GM12878 (cell line): ENCODE data around the gene ITIH1. TPM values are rescaled to one million over a fixed set of nuclear protein-coding genes. Genes with fewer than 3 reads are reported as not detected.

ENCODE experiments used
- ATAC-seq: fragments of 200-7000 bp; cut with Tn5 transposase; 3 replicates; pipeline ENCODE4 v1.9.1; 2020; ENCODE audit warnings: mild to moderate bottlenecking, moderate library complexity
- BruUV-seq: library from RNA; stranded (reverse); fragments of 400-500 nt; replicated peaks from 2 replicates; lab custom pipeline; 2021; lab: Mats Ljungman, UMichigan
- CTCF ChIA-PET: fragments of 300-600 bp; sonication (Branson Sonifier 250); formaldehyde crosslinking; extraction: SDS; loops from one replicate; lab custom pipeline; 2021; ENCODE audit warnings: inconsistent platforms; lab: Yijun Ruan, JAX
- POLR2A ChIA-PET: fragments of 350-600 bp; formaldehyde crosslinking; extraction: SDS; loops from one replicate; lab custom pipeline; 2021; ENCODE audit warnings: inconsistent platforms; lab: Charles Lee
- RAD21 ChIA-PET: fragments of 300-600 bp; sonication (Branson Sonifier 250); formaldehyde crosslinking; loops from one replicate; lab custom pipeline; 2023; ENCODE audit warnings: antibody characterized with exemption; ENCODE audit not compliant: unreplicated experiment; lab: Charles Lee
- SMC1A ChIA-PET: fragments of 300-600 bp; sonication (Branson Sonifier 250); formaldehyde crosslinking; loops from one replicate; lab custom pipeline; 2023; ENCODE audit not compliant: unreplicated experiment, uncharacterized antibody; lab: Charles Lee
- DNase-seq: peaks from one replicate; pipeline ENCODE4 v3.0.0-alpha.2; 2011; ENCODE audit warnings: low read depth, low spot score
- FAIRE-seq: peaks from 3 replicates; lab custom pipeline; 2011; peaks lifted over from hg19 to GRCh38; lab: Jason Lieb, UNC
- H2AFZ ChIP-seq: 2 replicates; pipeline ENCODE4 v1.6.0; 2011; ENCODE audit warnings: low read depth, low read length, control low read depth; ENCODE audit not compliant: control insufficient read depth
- H3K27ac ChIP-seq: 2 replicates; pipeline ENCODE4 v1.5.1; 2011; ENCODE audit warnings: control low read depth; ENCODE audit not compliant: control insufficient read depth, insufficient read depth
- H3K27me3 ChIP-seq, 2 experiments: replicated peaks in 1 of 2; 2 replicates each; pipeline versions ENCODE4 v1.6.0 to v1.6.1; 2011; ENCODE audit warnings: low read length in 1 of 2; ENCODE audit not compliant: control insufficient read depth in 2 of 2, insufficient read depth in 2 of 2
- H3K36me3 ChIP-seq, 2 experiments: 2 replicates each; pipeline ENCODE4 v1.5.1; 2011; ENCODE audit warnings: low read length in 1 of 2; ENCODE audit not compliant: control insufficient read depth in 2 of 2, insufficient read depth in 2 of 2
- H3K4me1 ChIP-seq: 2 replicates; pipeline ENCODE4 v1.6.1; 2011; ENCODE audit warnings: mild to moderate bottlenecking, low read length, moderate library complexity, mixed read lengths; ENCODE audit not compliant: control insufficient read depth, insufficient read depth
- H3K4me2 ChIP-seq: 2 replicates; pipeline ENCODE4 v1.6.0; 2011; ENCODE audit warnings: control low read depth; ENCODE audit not compliant: control insufficient read depth, insufficient read depth
- H3K4me3 ChIP-seq: fragments of 200-600 bp; sonication (generic); 2 replicates; pipeline ENCODE4 v1.5.1; 2016
- H3K79me2 ChIP-seq: 2 replicates; pipeline ENCODE4 v1.6.0; 2011; ENCODE audit warnings: low read length; ENCODE audit not compliant: control insufficient read depth, insufficient read depth
- H3K9ac ChIP-seq: 2 replicates; pipeline ENCODE4 v1.8.0; 2011; ENCODE audit warnings: low read length, control low read depth, mixed read lengths; ENCODE audit not compliant: control insufficient read depth, insufficient read depth
- H3K9me3 ChIP-seq: replicated peaks from 3 replicates; pipeline ENCODE4 v1.5.1; 2011; ENCODE audit warnings: mild to moderate bottlenecking, low read length; ENCODE audit not compliant: control insufficient read depth, insufficient read depth
- H4K20me1 ChIP-seq: 2 replicates; pipeline ENCODE4 v1.6.0; 2011; ENCODE audit not compliant: control insufficient read depth, insufficient read depth
- BRCA1 ChIP-seq: IDR thresholded peaks from 2 replicates; pipeline ENCODE4 v1.6.1; 2011; ENCODE audit warnings: low read depth, low read length, improper control_type of control experiment
- CTCF ChIP-seq, 3 experiments: IDR thresholded peaks in 2 of 3; conservative IDR thresholded peaks in 1 of 3; 2 replicates each; pipeline ENCODE4 v1.5.1; 2011; ENCODE audit warnings: low read depth in 3 of 3, low read length in 3 of 3, mild to moderate bottlenecking in 3 of 3, control low read depth in 2 of 3, moderate library complexity in 2 of 3, inconsistent platforms in 1 of 3, mixed read lengths in 1 of 3; ENCODE audit not compliant: control insufficient read depth in 2 of 3, insufficient read depth in 1 of 3; ENCODE audit errors: extremely low read depth in 1 of 3
- RAD21 ChIP-seq: IDR thresholded peaks from 2 replicates; pipeline ENCODE4 v1.6.1; 2011; ENCODE audit warnings: mild to moderate bottlenecking, low read depth, low read length, moderate library complexity; ENCODE audit not compliant: insufficient read depth
- RELB ChIP-seq: fragments of 450-650 bp; IDR thresholded peaks from 2 replicates; pipeline ENCODE4 v1.6.1; 2017; ENCODE audit warnings: low read depth, mild to moderate bottlenecking, moderate library complexity
- SMC3 ChIP-seq: IDR thresholded peaks from 2 replicates; pipeline ENCODE4 v1.6.1; 2011; ENCODE audit warnings: low read length, improper control_type of control experiment, borderline replicate concordance
- WGBS: methylation state at CpG from one replicate; pipeline ENCODE4 v1.1.6; 2016; ENCODE audit warnings: low lambda C conversion rate; ENCODE audit not compliant: insufficient replicate concordance, insufficient coverage; ENCODE audit errors: missing lambda C conversion rate; 5-methylcytosine and 5-hydroxymethylcytosine counted together
- in situ Hi-C: fragments of 300-500 bp; cut with MboI; formaldehyde crosslinking; loops from 9 replicates; pipeline ENCODE4 v1.14.3; 2018; ENCODE audit warnings: mixed read lengths
- intact Hi-C: fragments of 100-400 bp; cut with micrococcal nuclease; formaldehyde crosslinking; loops from one replicate; pipeline ENCODE4 v1.14.2; 2022; ENCODE audit not compliant: unreplicated experiment
- polyA plus RNA-seq, 11 experiments: library from polyadenylated mRNA; depleted of rRNA in 4 of 11; unstranded in 6 of 11; stranded (reverse) in 5 of 11; fragments of >200 nt; fragmentation: Nextera tagmentation in 4 of 11; fragmentation: Illumina TruSeq in 1 of 11; extraction: Ambion mirVana in 4 of 11; extraction: Trizol in 1 of 11; gene quantifications; 1 replicate in 1 of 11; 2 replicates in 10 of 11; pipeline versions ENCODE4 v1.2.1 to v1.2.3, GENCODE V29; 2011 to 2016; ENCODE audit warnings: inconsistent platforms in 2 of 11, missing spikeins in 2 of 11, low read depth in 1 of 11
- total RNA-seq, 4 experiments: library from RNA; depleted of rRNA in 3 of 4; stranded (reverse); fragments of >200 nt in 3 of 4; fragmentation: Illumina TruSeq in 1 of 4; extraction: Trizol in 1 of 4; gene quantifications; 2 replicates each; pipeline versions ENCODE4 v1.2.1 to v1.2.3, GENCODE V29; 2013 to 2021

Gene ITIH1
- total and polyA plus RNA-seq, 10 of the 15 experiments (the other 5 are each of a cell fraction or from before 2014, with no cell fraction given), result 0.33 to 0.64 (median 0.44) TPM; not detected in 7

GRCh38 chr3:52798978-52799476, 21.6 kb downstream of the ITIH1 start:
- intact Hi-C loops, result loop anchor here (1.0 kb wide), 1 partner anchor 57 kb away; no protein-coding TSS in a partner anchor
- POLR2A ChIA-PET, result interaction anchor here (0.6 kb wide), 1 partner anchor 240 kb away, joined by 3 read pairs; no protein-coding TSS in a partner anchor

More at GRCh38 chr3:52798978-52799476, 21.6 kb downstream of the ITIH1 start:
- H3K4me1 ChIP-seq, result no peaks in the 10 kb centered on the region
- no peaks in the 10 kb centered on the region for H3K27me3 ChIP-seq
- no peak overlapping the region for H3K4me2 ChIP-seq
- ChIA-PET CTCF (interaction anchor here (0.5 to 1.9 kb wide), 12 partner anchors 9 to 145 kb away, joined by 3 to 13 read pairs (median 4); no protein-coding TSS in a partner anchor), SMC1A (interaction anchor here (0.7 to 1.0 kb wide), 5 partner anchors 28 to 439 kb away, joined by 3 read pairs; no protein-coding TSS in a partner anchor), RAD21 (no interaction called here)
- no peak overlapping the region for H3K27ac ChIP-seq
- H4K20me1 ChIP-seq, result no peaks in the 10 kb centered on the region
- H3K9me3 ChIP-seq, result no peaks in the 10 kb centered on the region
- 36% methylated on average over 14 of the region's 14 CpGs for WGBS
- no peak overlapping the region for H3K9ac ChIP-seq
- H3K36me3 ChIP-seq, result no peaks in the 10 kb centered on the region
- DNase-seq (no peak), FAIRE-seq (no peak), ATAC-seq (peak; percentile 76)
- TF ChIP-seq CTCF (IDR thresholded peaks at IDR 0.05 in 2 of 3, conservative IDR thresholded peaks at IDR 0.05 in 1 of 3; ENCODE audit: control insufficient read depth in 2 of 3, extremely low read depth in 1 of 3, insufficient read depth in 1 of 3, low read depth in 3 of 3, low read length in 3 of 3), result peak; percentile 42 to 67 (median 64)
- peak; percentile 33; the same call in 1 of the 2 replicates for TF ChIP-seq SMC3
- peak; percentile 22; the same call in 1 of the 2 replicates for TF ChIP-seq RAD21
- no peak for TF ChIP-seq BRCA1
- no peak for TF ChIP-seq RELB
- in situ Hi-C loops, result no loop called here
- no peak overlapping the region for H2AFZ ChIP-seq
- H3K4me3 ChIP-seq, result no peak overlapping the region
- no peaks in the 10 kb centered on the region for H3K79me2 ChIP-seq
- no TSS peak for BruUV-seq
